Measurements from ENCODE around the gene RIIAD1.
A peak's percentile ranks its signal among the peaks of the same experiment; 100 is the strongest.
"Not testable (repeated sequence)": the region's sequence is repeated elsewhere in the genome, so short reads cannot be mapped to it uniquely, and the experiment has no call there.

Gene RIIAD1

GRCh38 chr1:151720974-151721787 lies at the start of gene RIIAD1:
TSS of gene RIIAD1 (plus strand) at chr1:151721522. CDS start at chr1:151721537, 15 bp downstream.
- Histone ChIP-seq H3K36me3 (ENCODE audit: control insufficient read depth in 1 of 2, insufficient read depth in 2 of 2, low read length in 2 of 2) (no peaks in the 10 kb centered on the region), H3K4me3 (ENCODE audit: low read depth in 1 of 2, low read length in 2 of 2) (peak within 1 kb of the TSS; percentile 66 to 74), H3K27ac (ENCODE audit: low read depth, low read length) (peak within 1 kb of the TSS; percentile 5), H3K27me3 (ENCODE audit: control insufficient read depth in 1 of 2, insufficient read depth in 2 of 2, low read length in 2 of 2) (peaks cover 6 to 8% of the 10 kb centered on the region in 2 donors), H3K9ac (ENCODE audit: low read depth in 1 of 2, low read length in 2 of 2) (peak within 1 kb of the TSS; percentile 58 to 73), H3K4me1 (ENCODE audit: control insufficient read depth in 1 of 2, insufficient read depth in 2 of 2, low read length in 2 of 2) (peaks cover 18 to 19% of the 10 kb centered on the region in 2 donors), H3K9me3 (ENCODE audit: control insufficient read depth in 1 of 2, low read length in 2 of 2) (no peaks in the 10 kb centered on the region)

- Histone ChIP-seq H3K9me3 (ENCODE audit: control insufficient read depth in 1 of 2, low read length in 2 of 2) (no peaks in the 10 kb centered on the region), H3K27ac (ENCODE audit: low read depth, low read length) (no peak overlapping the region), H3K9ac (ENCODE audit: low read depth in 1 of 2, low read length in 2 of 2) (no peak overlapping the region), H3K27me3 (ENCODE audit: control insufficient read depth in 1 of 2, insufficient read depth in 2 of 2, low read length in 2 of 2) (no peaks in the 10 kb centered on the region), H3K36me3 (ENCODE audit: control insufficient read depth in 1 of 2, insufficient read depth in 2 of 2, low read length in 2 of 2) (peaks cover 0 to 24% of the 10 kb centered on the region in 2 donors), H3K4me1 (ENCODE audit: control insufficient read depth in 1 of 2, insufficient read depth in 2 of 2, low read length in 2 of 2) (no peaks in the 10 kb centered on the region), H3K4me3 (ENCODE audit: low read depth in 1 of 2, low read length in 2 of 2) (no peak overlapping the region)
Measured at GRCh38 chr1:151673407-151673806, 47.9 kb upstream of the RIIAD1 start.

- Histone ChIP-seq H3K9ac (ENCODE audit: low read depth in 1 of 2, low read length in 2 of 2) (no peak overlapping the region), H3K36me3 (ENCODE audit: control insufficient read depth in 1 of 2, insufficient read depth in 2 of 2, low read length in 2 of 2) (peaks cover 0 to 25% of the 10 kb centered on the region in 2 donors), H3K4me3 (ENCODE audit: low read depth in 1 of 2, low read length in 2 of 2) (no peak overlapping the region), H3K4me1 (ENCODE audit: control insufficient read depth in 1 of 2, insufficient read depth in 2 of 2, low read length in 2 of 2) (no peaks in the 10 kb centered on the region), H3K27ac (ENCODE audit: low read depth, low read length) (no peak overlapping the region), H3K9me3 (ENCODE audit: control insufficient read depth in 1 of 2, low read length in 2 of 2) (no peaks in the 10 kb centered on the region), H3K27me3 (ENCODE audit: control insufficient read depth in 1 of 2, insufficient read depth in 2 of 2, low read length in 2 of 2) (no peaks in the 10 kb centered on the region)
Measured at GRCh38 chr1:151680391-151680790, 40.9 kb upstream of the RIIAD1 start.

GRCh38 chr1:151680826-151681225 lies 40.5 kb upstream of the RIIAD1 start:
- H3K4me3 ChIP-seq (ENCODE audit: low read depth in 1 of 2, low read length in 2 of 2): no peak overlapping the region
- no peaks in the 10 kb centered on the region for H3K9me3 ChIP-seq (ENCODE audit: control insufficient read depth in 1 of 2, low read length in 2 of 2)
- peaks cover 0 to 25% of the 10 kb centered on the region in 2 donors for H3K36me3 ChIP-seq (ENCODE audit: control insufficient read depth in 1 of 2, insufficient read depth in 2 of 2, low read length in 2 of 2)
- H3K27ac ChIP-seq (ENCODE audit: low read depth, low read length): no peak overlapping the region
- no peaks in the 10 kb centered on the region for H3K27me3 ChIP-seq (ENCODE audit: control insufficient read depth in 1 of 2, insufficient read depth in 2 of 2, low read length in 2 of 2)
- no peaks in the 10 kb centered on the region for H3K4me1 ChIP-seq (ENCODE audit: control insufficient read depth in 1 of 2, insufficient read depth in 2 of 2, low read length in 2 of 2)
- H3K9ac ChIP-seq (ENCODE audit: low read depth in 1 of 2, low read length in 2 of 2): no peak overlapping the region

- Histone ChIP-seq H3K9ac (ENCODE audit: low read depth in 1 of 2, low read length in 2 of 2) (no peak overlapping the region), H3K4me1 (ENCODE audit: control insufficient read depth in 1 of 2, insufficient read depth in 2 of 2, low read length in 2 of 2) (no peaks in the 10 kb centered on the region), H3K27me3 (ENCODE audit: control insufficient read depth in 1 of 2, insufficient read depth in 2 of 2, low read length in 2 of 2) (no peaks in the 10 kb centered on the region), H3K4me3 (ENCODE audit: low read depth in 1 of 2, low read length in 2 of 2) (no peak overlapping the region), H3K27ac (ENCODE audit: low read depth, low read length) (no peak overlapping the region), H3K9me3 (ENCODE audit: control insufficient read depth in 1 of 2, low read length in 2 of 2) (no peaks in the 10 kb centered on the region), H3K36me3 (ENCODE audit: control insufficient read depth in 1 of 2, insufficient read depth in 2 of 2, low read length in 2 of 2) (peaks cover 0 to 25% of the 10 kb centered on the region in 2 donors)
Measured at GRCh38 chr1:151681923-151682322, 39.4 kb upstream of the RIIAD1 start.

GRCh38 chr1:151682901-151683300 lies 38.4 kb upstream of the RIIAD1 start:
- not testable (repeated sequence) for H3K27ac ChIP-seq (ENCODE audit: low read depth, low read length)

GRCh38 chr1:151684128-151684527 lies 37.2 kb upstream of the RIIAD1 start:
- no peak overlapping the region for H3K4me3 ChIP-seq (ENCODE audit: low read depth in 1 of 2, low read length in 2 of 2)
- no peaks in the 10 kb centered on the region for H3K4me1 ChIP-seq (ENCODE audit: control insufficient read depth in 1 of 2, insufficient read depth in 2 of 2, low read length in 2 of 2)
- no peak overlapping the region for H3K27ac ChIP-seq (ENCODE audit: low read depth, low read length)
- no peaks in the 10 kb centered on the region for H3K9me3 ChIP-seq (ENCODE audit: control insufficient read depth in 1 of 2, low read length in 2 of 2)
- H3K36me3 ChIP-seq (ENCODE audit: control insufficient read depth in 1 of 2, insufficient read depth in 2 of 2, low read length in 2 of 2): peaks cover 0 to 21% of the 10 kb centered on the region in 2 donors
- no peak overlapping the region for H3K9ac ChIP-seq (ENCODE audit: low read depth in 1 of 2, low read length in 2 of 2)
- no peaks in the 10 kb centered on the region for H3K27me3 ChIP-seq (ENCODE audit: control insufficient read depth in 1 of 2, insufficient read depth in 2 of 2, low read length in 2 of 2)

More at GRCh38 chr1:151682901-151683300, 38.4 kb upstream of the RIIAD1 start:
- H3K9me3 ChIP-seq (ENCODE audit: control insufficient read depth in 1 of 2, low read length in 2 of 2); H3K4me3 ChIP-seq (ENCODE audit: low read depth in 1 of 2, low read length in 2 of 2); H3K9ac ChIP-seq (ENCODE audit: low read depth in 1 of 2, low read length in 2 of 2); H3K4me1 ChIP-seq (ENCODE audit: control insufficient read depth in 1 of 2, insufficient read depth in 2 of 2, low read length in 2 of 2); H3K27me3 ChIP-seq (ENCODE audit: control insufficient read depth in 1 of 2, insufficient read depth in 2 of 2, low read length in 2 of 2): not testable (repeated sequence)
- peaks cover 0 to 23% of the 10 kb centered on the region in 2 donors for H3K36me3 ChIP-seq (ENCODE audit: control insufficient read depth in 1 of 2, insufficient read depth in 2 of 2, low read length in 2 of 2)

- no peak overlapping the region for H3K4me3 ChIP-seq (ENCODE audit: low read depth in 1 of 2, low read length in 2 of 2)
- H3K27me3 ChIP-seq (ENCODE audit: control insufficient read depth in 1 of 2, insufficient read depth in 2 of 2, low read length in 2 of 2): no peaks in the 10 kb centered on the region
- H3K36me3 ChIP-seq (ENCODE audit: control insufficient read depth in 1 of 2, insufficient read depth in 2 of 2, low read length in 2 of 2): peaks cover 0 to 15% of the 10 kb centered on the region in 2 donors
- H3K9me3 ChIP-seq (ENCODE audit: control insufficient read depth in 1 of 2, low read length in 2 of 2): no peaks in the 10 kb centered on the region
- no peak overlapping the region for H3K27ac ChIP-seq (ENCODE audit: low read depth, low read length)
- H3K4me1 ChIP-seq (ENCODE audit: control insufficient read depth in 1 of 2, insufficient read depth in 2 of 2, low read length in 2 of 2): no peaks in the 10 kb centered on the region
- no peak overlapping the region for H3K9ac ChIP-seq (ENCODE audit: low read depth in 1 of 2, low read length in 2 of 2)
Measured at GRCh38 chr1:151686561-151686960, 34.8 kb upstream of the RIIAD1 start.

- Histone ChIP-seq H3K27me3 (ENCODE audit: control insufficient read depth in 1 of 2, insufficient read depth in 2 of 2, low read length in 2 of 2) (no peaks in the 10 kb centered on the region), H3K4me3 (ENCODE audit: low read depth in 1 of 2, low read length in 2 of 2) (no peak overlapping the region), H3K9ac (ENCODE audit: low read depth in 1 of 2, low read length in 2 of 2) (no peak overlapping the region), H3K36me3 (ENCODE audit: control insufficient read depth in 1 of 2, insufficient read depth in 2 of 2, low read length in 2 of 2) (peaks cover 15 to 28% of the 10 kb centered on the region in 2 donors), H3K27ac (ENCODE audit: low read depth, low read length) (no peak overlapping the region), H3K4me1 (ENCODE audit: control insufficient read depth in 1 of 2, insufficient read depth in 2 of 2, low read length in 2 of 2) (no peaks in the 10 kb centered on the region), H3K9me3 (ENCODE audit: control insufficient read depth in 1 of 2, low read length in 2 of 2) (no peaks in the 10 kb centered on the region)
Measured at GRCh38 chr1:151689494-151689893, 31.8 kb upstream of the RIIAD1 start.

- Histone ChIP-seq H3K9me3 (ENCODE audit: control insufficient read depth in 1 of 2, low read length in 2 of 2) (no peaks in the 10 kb centered on the region), H3K4me1 (ENCODE audit: control insufficient read depth in 1 of 2, insufficient read depth in 2 of 2, low read length in 2 of 2) (no peaks in the 10 kb centered on the region), H3K4me3 (ENCODE audit: low read depth in 1 of 2, low read length in 2 of 2) (no peak overlapping the region), H3K27me3 (ENCODE audit: control insufficient read depth in 1 of 2, insufficient read depth in 2 of 2, low read length in 2 of 2) (no peaks in the 10 kb centered on the region), H3K36me3 (ENCODE audit: control insufficient read depth in 1 of 2, insufficient read depth in 2 of 2, low read length in 2 of 2) (peaks cover 19 to 41% of the 10 kb centered on the region in 2 donors), H3K27ac (ENCODE audit: low read depth, low read length) (no peak overlapping the region), H3K9ac (ENCODE audit: low read depth in 1 of 2, low read length in 2 of 2) (no peak overlapping the region)
Measured at GRCh38 chr1:151692226-151692625, 29.1 kb upstream of the RIIAD1 start.
